OCI-M2 (cell line): ENCODE results near the gene EFR3B.
"Not testable (repeated sequence)": the region's sequence is repeated elsewhere in the genome, so short reads cannot be mapped to it uniquely, and the experiment has no call there.

Experiments
- DNase-seq: peaks from one replicate; lab custom pipeline; 2025; ENCODE audit not compliant: unreplicated experiment; lab: John Stamatoyannopoulos, UW

The EFR3B gene

GRCh38 chr2:25041928-25042320 lies at the start of gene EFR3B:
EFR3B (plus strand) TSS chr2:25042076; CDS start chr2:25042313, 237 bp downstream.
- peak; percentile 24 for DNase-seq

GRCh38 chr2:24993406-24994145 lies 48.3 kb upstream of the EFR3B start:
- no peak for DNase-seq

GRCh38 chr2:24994146-24994724 lies 47.6 kb upstream of the EFR3B start:
- no peak for DNase-seq

- DNase-seq: not testable (repeated sequence)
These were observed 42.8 kb upstream of the EFR3B start for GRCh38 chr2:24999097-24999496.

- no peak for DNase-seq
These were observed 41.8 kb upstream of the EFR3B start for GRCh38 chr2:25000036-25000435.

- no peak for DNase-seq
These were observed 41.2 kb upstream of the EFR3B start for GRCh38 chr2:25000503-25001324.

GRCh38 chr2:25001325-25001637 lies 40.6 kb upstream of the EFR3B start:
- no peak for DNase-seq

GRCh38 chr2:25002066-25002465 lies 39.8 kb upstream of the EFR3B start:
- no peak for DNase-seq

GRCh38 chr2:25009954-25010353 lies 31.9 kb upstream of the EFR3B start:
- DNase-seq: no peak

GRCh38 chr2:25011342-25011741 lies 30.5 kb upstream of the EFR3B start:
- DNase-seq: not testable (repeated sequence)

GRCh38 chr2:25014631-25015030 lies 27.2 kb upstream of the EFR3B start:
- DNase-seq: no peak

GRCh38 chr2:25018681-25019080 lies 23.2 kb upstream of the EFR3B start:
- DNase-seq: no peak

- DNase-seq: no peak
These were observed 20.0 kb upstream of the EFR3B start for GRCh38 chr2:25021791-25022362.

- DNase-seq: no peak
These were observed 18.5 kb upstream of the EFR3B start for GRCh38 chr2:25023333-25023732.

GRCh38 chr2:25025229-25026007 lies 16.5 kb upstream of the EFR3B start:
- DNase-seq: no peak

- DNase-seq: no peak
These were observed 15.8 kb upstream of the EFR3B start for GRCh38 chr2:25026008-25026530.

- no peak for DNase-seq
These were observed 12.7 kb upstream of the EFR3B start for GRCh38 chr2:25029183-25029554.

GRCh38 chr2:25030702-25031101 lies 11.2 kb upstream of the EFR3B start:
- no peak for DNase-seq

GRCh38 chr2:25032094-25032493 lies 9.8 kb upstream of the EFR3B start:
- DNase-seq: no peak

- no peak for DNase-seq
These were observed 9.0 kb upstream of the EFR3B start for GRCh38 chr2:25032901-25033300.

- no peak for DNase-seq
These were observed 7.8 kb upstream of the EFR3B start for GRCh38 chr2:25034081-25034480.
